Measurements from ENCODE around the gene NAT10.

NAT10 gene

GRCh38 chr11:34146866-34147265 is 41.4 kb downstream of the NAT10 start:
- H2AFZ ChIP-seq (ENCODE audit: low read depth, low read length, severe bottlenecking) = no peak overlapping the region
- no peaks in the 10 kb centered on the region for H3K9me2 ChIP-seq (replicated peaks; ENCODE audit: insufficient read depth, low read length)
- no peak overlapping the region for H3K4me2 ChIP-seq (ENCODE audit: low read depth, low read length, poor library complexity, severe bottlenecking)
- no peak overlapping the region for H3K9ac ChIP-seq (ENCODE audit: low read length)
- no peaks in the 10 kb centered on the region for H3K36me3 ChIP-seq (ENCODE audit: low read length)
- H3K79me2 ChIP-seq (ENCODE audit: insufficient read depth, low read length) = no peaks in the 10 kb centered on the region
- no peaks in the 10 kb centered on the region for H3K9me3 ChIP-seq (ENCODE audit: insufficient read depth, low read length)
- no peak for TF ChIP-seq EZH2phosphoT487 (conservative IDR thresholded peaks at IDR 0.05; ENCODE audit: low read length)
- TF ChIP-seq CTCF (IDR thresholded peaks at IDR 0.05; ENCODE audit: insufficient read depth, low read length, poor library complexity, severe bottlenecking) = no peak
- no peak overlapping the region for H3K4me3 ChIP-seq (ENCODE audit: insufficient read depth, low read length, poor library complexity, severe bottlenecking)
- H3K27ac ChIP-seq (ENCODE audit: low read depth, low read length) = no peak overlapping the region
- H3K27me3 ChIP-seq (ENCODE audit: low read length) = no peaks in the 10 kb centered on the region
- no peaks in the 10 kb centered on the region for H4K20me1 ChIP-seq (ENCODE audit: low read depth, low read length)
- H3F3A ChIP-seq (ENCODE audit: insufficient read depth) = no peaks in the 10 kb centered on the region

GRCh38 chr11:34147581-34147980 is 42.2 kb downstream of the NAT10 start:
- Histone ChIP-seq H3K27me3 (ENCODE audit: low read length) (no peaks in the 10 kb centered on the region), H3F3A (ENCODE audit: insufficient read depth) (no peaks in the 10 kb centered on the region), H4K20me1 (ENCODE audit: low read depth, low read length) (no peaks in the 10 kb centered on the region), H3K79me2 (ENCODE audit: insufficient read depth, low read length) (no peaks in the 10 kb centered on the region), H3K4me2 (ENCODE audit: low read depth, low read length, poor library complexity, severe bottlenecking) (no peak overlapping the region), H3K9ac (ENCODE audit: low read length) (no peak overlapping the region), H3K9me2 (replicated peaks; ENCODE audit: insufficient read depth, low read length) (no peaks in the 10 kb centered on the region), H3K9me3 (ENCODE audit: insufficient read depth, low read length) (no peaks in the 10 kb centered on the region), H3K27ac (ENCODE audit: low read depth, low read length) (no peak overlapping the region), H3K36me3 (ENCODE audit: low read length) (no peaks in the 10 kb centered on the region), H3K4me3 (ENCODE audit: insufficient read depth, low read length, poor library complexity, severe bottlenecking) (no peak overlapping the region), H2AFZ (ENCODE audit: low read depth, low read length, severe bottlenecking) (no peak overlapping the region)
- TF ChIP-seq CTCF (IDR thresholded peaks at IDR 0.05; ENCODE audit: insufficient read depth, low read length, poor library complexity, severe bottlenecking) (no peak), EZH2phosphoT487 (conservative IDR thresholded peaks at IDR 0.05; ENCODE audit: low read length) (no peak)

- Histone ChIP-seq H3K79me2 (ENCODE audit: insufficient read depth, low read length) (no peaks in the 10 kb centered on the region), H3F3A (ENCODE audit: insufficient read depth) (no peaks in the 10 kb centered on the region), H3K4me2 (ENCODE audit: low read depth, low read length, poor library complexity, severe bottlenecking) (no peak overlapping the region), H3K27me3 (ENCODE audit: low read length) (no peaks in the 10 kb centered on the region), H3K9me2 (replicated peaks; ENCODE audit: insufficient read depth, low read length) (no peaks in the 10 kb centered on the region), H3K9me3 (ENCODE audit: insufficient read depth, low read length) (no peaks in the 10 kb centered on the region), H4K20me1 (ENCODE audit: low read depth, low read length) (no peaks in the 10 kb centered on the region), H3K27ac (ENCODE audit: low read depth, low read length) (no peak overlapping the region), H3K4me3 (ENCODE audit: insufficient read depth, low read length, poor library complexity, severe bottlenecking) (no peak overlapping the region), H2AFZ (ENCODE audit: low read depth, low read length, severe bottlenecking) (no peak overlapping the region), H3K9ac (ENCODE audit: low read length) (no peak overlapping the region), H3K36me3 (ENCODE audit: low read length) (no peaks in the 10 kb centered on the region)
- TF ChIP-seq CTCF (IDR thresholded peaks at IDR 0.05; ENCODE audit: insufficient read depth, low read length, poor library complexity, severe bottlenecking) (no peak), EZH2phosphoT487 (conservative IDR thresholded peaks at IDR 0.05; ENCODE audit: low read length) (no peak)
These were observed 43.2 kb downstream of the NAT10 start for GRCh38 chr11:34148504-34149165.
